Transverse colon (tissue), 4 donors: ENCODE results near the gene CPEB4.

Experiments
- POLR2AphosphoS5 ChIP-seq, 3 donors: sonication (generic); formaldehyde crosslinking; IDR thresholded peaks; one replicate each; pipeline ENCODE4 v1.6.1; 2016; ENCODE audit warnings: antibody characterized with exemption in 3 of 3
- TF ChIP-seq, protein P1 (sequence below), 5 experiments: fragments of 200-600 bp in 3 of 5; fragments of 450-650 bp in 2 of 5; sonication (generic) in 3 of 5; IDR thresholded peaks; 1 replicate in 2 of 5; 2 replicates in 3 of 5; pipeline ENCODE4 v1.5.1; 2016 to 2017; ENCODE audit warnings: antibody characterized with exemption in 5 of 5, inconsistent platforms in 3 of 5, mild to moderate bottlenecking in 2 of 5, moderate library complexity in 1 of 5

DNA sequence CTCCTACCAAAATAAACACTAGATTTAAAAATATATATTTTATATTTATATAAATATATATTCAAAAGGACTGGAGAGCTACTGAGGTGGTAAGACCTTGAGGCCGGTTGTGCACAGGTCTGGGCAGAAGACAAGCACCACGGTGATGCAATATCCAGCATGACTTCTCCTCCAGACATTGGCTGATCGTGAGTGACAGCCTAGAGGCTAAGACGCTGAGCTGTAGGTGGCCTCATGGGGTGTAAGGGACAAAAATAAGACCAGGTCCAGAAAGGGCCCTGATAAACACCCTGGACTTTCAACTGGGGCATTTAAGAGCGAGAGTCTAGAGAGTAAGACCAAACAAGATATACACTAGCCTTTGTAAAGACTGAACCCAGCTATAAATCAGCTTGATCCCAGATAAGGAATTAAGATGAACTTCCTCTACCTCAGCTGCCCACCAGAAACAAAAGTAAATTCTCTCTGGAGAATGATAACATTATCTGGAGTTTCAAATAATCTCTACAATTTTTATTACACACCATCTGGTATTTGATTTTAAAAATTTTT lies 86.6 kb downstream of the CPEB4 start:
- no peak for TF ChIP-seq POLR2AphosphoS5 (IDR thresholded peaks at IDR 0.05)
- TF ChIP-seq, protein P1, sequence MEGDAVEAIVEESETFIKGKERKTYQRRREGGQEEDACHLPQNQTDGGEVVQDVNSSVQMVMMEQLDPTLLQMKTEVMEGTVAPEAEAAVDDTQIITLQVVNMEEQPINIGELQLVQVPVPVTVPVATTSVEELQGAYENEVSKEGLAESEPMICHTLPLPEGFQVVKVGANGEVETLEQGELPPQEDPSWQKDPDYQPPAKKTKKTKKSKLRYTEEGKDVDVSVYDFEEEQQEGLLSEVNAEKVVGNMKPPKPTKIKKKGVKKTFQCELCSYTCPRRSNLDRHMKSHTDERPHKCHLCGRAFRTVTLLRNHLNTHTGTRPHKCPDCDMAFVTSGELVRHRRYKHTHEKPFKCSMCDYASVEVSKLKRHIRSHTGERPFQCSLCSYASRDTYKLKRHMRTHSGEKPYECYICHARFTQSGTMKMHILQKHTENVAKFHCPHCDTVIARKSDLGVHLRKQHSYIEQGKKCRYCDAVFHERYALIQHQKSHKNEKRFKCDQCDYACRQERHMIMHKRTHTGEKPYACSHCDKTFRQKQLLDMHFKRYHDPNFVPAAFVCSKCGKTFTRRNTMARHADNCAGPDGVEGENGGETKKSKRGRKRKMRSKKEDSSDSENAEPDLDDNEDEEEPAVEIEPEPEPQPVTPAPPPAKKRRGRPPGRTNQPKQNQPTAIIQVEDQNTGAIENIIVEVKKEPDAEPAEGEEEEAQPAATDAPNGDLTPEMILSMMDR (IDR thresholded peaks at IDR 0.05), result no peak
